ENCODE data around the gene PIGU.
"Not testable (repeated sequence)": the region's sequence is repeated elsewhere in the genome, so short reads cannot be mapped to it uniquely, and the experiment has no call there.

Gene PIGU

DNA sequence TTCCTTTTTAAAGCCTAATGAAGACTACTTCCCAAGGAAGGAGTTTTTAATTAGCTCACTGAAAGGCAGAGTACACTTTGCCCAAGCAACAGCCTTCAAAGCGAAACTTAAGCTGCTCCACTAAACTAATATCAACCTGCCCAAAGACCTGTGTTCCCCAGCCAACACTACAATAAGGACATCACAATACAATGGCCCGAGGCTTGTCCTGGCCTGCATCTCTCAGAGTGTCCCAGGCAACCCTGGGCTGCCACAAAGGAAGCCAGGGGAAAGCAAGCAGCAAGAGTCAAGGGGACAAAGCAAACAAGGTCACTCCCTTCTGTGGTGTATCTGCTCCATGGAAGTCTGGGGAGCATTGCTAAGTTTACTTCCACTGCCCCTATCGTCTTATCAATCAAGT lies 52.3 kb downstream of the PIGU start:
- DNase-seq (ENCODE audit: low read depth in 3 of 3, low spot score in 1 of 3), result no peak

GRCh38 chr20:34622821-34623451 lies 54.0 kb downstream of the PIGU start:
- DNase-seq (ENCODE audit: low read depth in 3 of 3, low spot score in 1 of 3), result no peak

GRCh38 chr20:34621383-34622367 lies 55.2 kb downstream of the PIGU start:
- no peak for DNase-seq (ENCODE audit: low read depth in 3 of 3, low spot score in 1 of 3)

DNA sequence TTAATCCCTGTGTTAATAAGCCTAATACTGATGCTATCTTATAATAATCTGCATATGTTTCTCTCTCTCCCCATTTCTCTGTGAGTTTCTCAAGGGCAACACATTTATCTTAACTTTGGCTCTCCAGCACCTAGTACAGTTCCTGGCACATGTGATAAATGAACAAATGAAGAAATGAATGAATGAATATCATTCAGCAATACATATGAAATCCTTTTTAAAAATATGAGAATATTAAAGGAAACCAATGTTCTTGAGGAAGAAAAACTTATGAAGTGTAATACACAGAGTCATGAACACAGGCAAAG lies 55.9 kb downstream of the PIGU start:
- DNase-seq (ENCODE audit: low read depth in 3 of 3, low spot score in 1 of 3), result no peak

DNA sequence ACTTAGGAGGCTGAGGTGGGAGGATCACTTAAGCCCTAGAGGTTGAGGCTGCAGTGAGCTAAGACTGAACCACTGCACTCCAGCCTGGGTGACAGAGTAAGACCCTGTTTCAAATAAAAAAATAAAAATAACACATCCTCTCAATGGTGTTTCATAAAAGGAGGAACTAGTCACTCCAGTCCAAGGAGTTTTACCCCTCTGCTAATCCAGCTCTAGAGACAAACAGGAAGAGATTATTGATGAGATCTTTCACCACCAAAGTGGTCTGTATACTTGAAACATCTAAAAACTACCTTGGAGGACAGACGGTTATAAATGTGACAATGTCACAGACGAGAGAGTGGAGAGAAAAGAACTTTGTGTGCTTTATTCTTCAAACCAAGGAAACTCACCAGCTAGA lies 58.2 kb downstream of the PIGU start:
- DNase-seq (ENCODE audit: low read depth in 3 of 3, low spot score in 1 of 3), result no peak

DNA sequence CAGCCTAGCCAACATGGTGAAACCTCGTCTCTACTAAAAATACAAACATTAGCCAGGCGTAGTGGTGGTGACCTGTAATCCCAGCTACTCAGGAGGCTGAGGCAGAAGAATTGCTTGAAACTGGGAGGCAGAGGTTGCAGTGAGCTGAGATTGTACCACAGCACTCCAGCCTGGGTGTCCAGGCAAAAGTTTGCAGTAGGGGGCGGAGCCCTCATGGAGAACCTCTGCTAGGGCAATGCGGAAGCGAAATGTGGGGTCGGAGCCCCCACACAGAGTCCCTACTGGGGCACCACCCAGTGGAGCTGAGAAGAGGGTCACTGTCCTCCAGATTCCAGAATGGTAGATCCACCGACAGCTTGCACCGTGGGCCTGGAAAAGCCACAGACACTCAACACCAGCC lies 60.0 kb downstream of the PIGU start:
- DNase-seq (ENCODE audit: low read depth in 3 of 3, low spot score in 1 of 3), result not testable (repeated sequence)

DNA sequence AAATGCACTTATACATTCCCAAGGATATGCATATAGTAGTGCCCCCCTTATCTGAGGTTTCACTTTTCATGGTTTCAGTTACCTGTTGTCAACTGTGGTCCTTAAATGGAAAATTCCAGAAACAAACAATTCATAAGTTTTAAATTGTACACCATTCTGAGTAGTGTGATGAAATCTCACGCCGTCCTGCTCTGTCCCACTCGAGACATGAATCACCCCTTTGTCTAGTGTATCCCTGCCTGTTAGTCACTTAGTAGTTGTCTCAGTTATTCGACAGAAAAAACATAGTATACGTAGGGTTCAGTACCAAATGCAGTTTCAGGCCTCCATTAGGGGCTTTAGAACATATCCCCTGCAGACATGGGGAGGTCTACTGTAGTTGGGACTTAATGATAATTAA lies 61.4 kb downstream of the PIGU start:
- no peak for DNase-seq (ENCODE audit: low read depth in 3 of 3, low spot score in 1 of 3)

DNA sequence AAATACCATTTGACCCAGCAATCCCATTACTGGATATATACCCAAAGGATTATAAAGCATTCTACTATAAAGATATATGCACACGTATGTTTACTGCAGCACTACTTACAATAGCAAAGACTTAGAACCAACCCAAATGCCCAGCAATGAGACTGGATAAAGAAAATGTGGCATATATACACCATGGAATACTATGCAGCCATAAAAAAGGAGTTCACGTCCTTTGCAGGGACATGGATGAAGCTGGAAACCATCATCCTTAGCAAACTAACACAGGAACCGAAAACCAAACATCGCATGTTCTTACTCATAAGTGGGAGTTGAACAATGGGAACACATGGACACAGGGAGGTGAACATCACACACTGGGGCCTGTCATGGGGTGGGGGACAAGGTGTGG lies 64.9 kb downstream of the PIGU start:
- DNase-seq (ENCODE audit: low read depth in 3 of 3, low spot score in 1 of 3), result not testable (repeated sequence)

GRCh38 chr20:34607066-34607465 lies 69.8 kb downstream of the PIGU start:
- no peak for DNase-seq (ENCODE audit: low read depth in 3 of 3, low spot score in 1 of 3)

GRCh38 chr20:34604980-34605788 lies 71.7 kb downstream of the PIGU start:
- no peak for DNase-seq (ENCODE audit: low read depth in 3 of 3, low spot score in 1 of 3)

- DNase-seq (ENCODE audit: low read depth in 3 of 3, low spot score in 1 of 3), result no peak
Measured at GRCh38 chr20:34600892-34601653, 75.8 kb downstream of the PIGU start.

DNA sequence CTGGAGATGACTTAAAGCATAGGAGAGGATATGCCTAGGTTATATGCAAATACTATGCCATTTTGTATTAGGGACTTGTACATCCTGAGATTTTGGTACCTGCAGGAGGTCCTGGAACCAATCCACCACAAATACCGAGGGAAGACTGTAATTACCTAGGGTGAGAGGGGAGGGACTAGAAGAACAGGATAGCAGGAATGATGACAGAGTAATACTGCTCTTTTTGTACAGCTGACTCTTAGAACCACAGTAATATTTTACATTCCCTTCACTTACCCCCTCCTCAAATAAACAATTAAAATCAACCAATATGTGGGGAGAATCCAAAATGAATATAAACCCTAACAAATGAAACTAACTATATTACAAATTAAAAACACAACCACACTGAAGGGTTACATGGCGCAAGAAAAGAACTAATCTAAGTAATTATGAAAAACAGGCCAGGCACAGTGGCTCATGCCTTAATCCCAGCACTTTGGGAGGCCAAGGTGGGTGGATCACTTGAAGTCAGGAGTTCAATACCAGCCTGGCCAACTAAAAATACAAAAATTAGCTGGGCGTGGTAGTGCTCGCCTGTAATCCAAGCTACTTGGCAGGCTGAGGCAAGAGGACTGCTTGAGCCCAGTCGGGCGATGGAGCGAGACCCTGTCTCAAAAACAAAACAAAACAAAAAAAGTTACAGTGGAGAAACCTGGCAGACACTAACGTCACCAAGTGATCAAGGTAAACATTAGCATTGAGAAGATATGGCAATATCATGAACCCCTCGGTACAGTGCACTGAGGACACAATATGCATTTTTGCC lies 81.3 kb downstream of the PIGU start:
- no peak for DNase-seq (ENCODE audit: low read depth in 3 of 3, low spot score in 1 of 3)

DNA sequence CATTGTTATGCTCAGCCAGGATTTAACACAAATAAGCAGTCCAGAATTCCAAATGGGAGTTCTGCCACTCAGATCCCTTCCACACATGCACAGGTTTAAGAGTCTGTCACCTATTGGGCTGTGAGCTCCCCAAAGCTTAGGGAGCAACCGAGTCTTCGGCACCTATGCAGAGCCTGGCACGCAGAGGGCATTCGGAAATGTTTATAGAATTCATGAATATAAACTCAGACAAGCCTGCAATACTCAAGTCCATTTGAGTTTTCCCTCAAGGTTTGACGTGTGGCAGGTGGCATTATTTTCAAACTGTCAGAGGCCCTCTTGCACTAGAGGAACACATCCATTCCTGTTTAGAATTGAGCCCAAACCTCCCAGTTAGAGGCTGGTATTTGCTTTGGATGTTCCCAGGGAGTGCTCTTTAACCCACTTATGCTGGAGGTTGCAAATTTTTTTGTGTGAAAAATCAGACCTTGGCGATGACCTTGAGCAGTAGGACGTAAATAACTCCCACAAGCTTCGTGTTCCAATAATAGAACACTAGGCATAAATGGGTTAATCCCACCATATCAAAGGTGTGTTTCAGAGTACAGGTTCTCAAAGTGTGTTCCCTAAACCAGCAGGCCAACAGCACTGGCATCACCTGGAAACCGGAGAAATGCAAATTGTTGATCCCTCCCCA lies 90.3 kb downstream of the PIGU start:
- DNase-seq (ENCODE audit: low read depth in 3 of 3, low spot score in 1 of 3), result no peak

DNA sequence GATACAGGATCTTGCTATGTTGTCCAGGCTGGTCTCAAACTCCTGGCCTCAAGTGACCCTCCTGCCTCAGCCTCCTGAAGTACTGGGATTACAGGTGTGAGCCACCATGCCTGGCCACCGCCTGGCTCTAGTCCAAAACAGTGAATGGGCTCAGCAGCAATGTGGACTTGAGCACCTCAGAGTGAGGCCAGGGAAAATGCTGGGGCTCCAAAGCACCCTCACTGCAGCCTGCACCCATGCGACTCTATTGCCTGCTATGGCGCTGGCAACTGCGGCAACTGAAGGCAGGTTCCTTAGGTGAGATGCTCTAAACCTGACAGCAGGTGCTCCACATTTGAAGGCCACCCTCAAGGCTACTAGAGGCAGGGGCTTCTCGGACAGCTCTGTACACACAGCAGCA lies 91.9 kb downstream of the PIGU start:
- no peak for DNase-seq (ENCODE audit: low read depth in 3 of 3, low spot score in 1 of 3)

- no peak for DNase-seq (ENCODE audit: low read depth in 3 of 3, low spot score in 1 of 3)
Measured at GRCh38 chr20:34583544-34583943, 93.3 kb downstream of the PIGU start.

GRCh38 chr20:34582911-34583310 lies 94.0 kb downstream of the PIGU start:
- no peak for DNase-seq (ENCODE audit: low read depth in 3 of 3, low spot score in 1 of 3)

- DNase-seq (ENCODE audit: low read depth in 3 of 3, low spot score in 1 of 3), result no peak
Measured at GRCh38 chr20:34582221-34582620, 94.7 kb downstream of the PIGU start.

- DNase-seq (ENCODE audit: low read depth in 3 of 3, low spot score in 1 of 3), result no peak
Measured at GRCh38 chr20:34581341-34582184, 95.3 kb downstream of the PIGU start.

Data from stimulated activated CD4-positive, alpha-beta T cell treated with anti-CD3 and anti-CD28 coated beads, TNF-alpha, amount 100 ng/mL, for 1 hour (primary cell).